ENCODE results near the gene TUSC2.

TUSC2 gene

GRCh38 chr3:50354186-50354764 is 26.3 kb upstream of the TUSC2 start:
- DNase-seq, result no peak

GRCh38 chr3:50353245-50354004 is 25.4 kb upstream of the TUSC2 start:
- DNase-seq, result no peak

GRCh38 chr3:50352781-50353180 is 24.8 kb upstream of the TUSC2 start:
- DNase-seq, result no peak

GRCh38 chr3:50351323-50351697 is 23.3 kb upstream of the TUSC2 start:
- DNase-seq, result no peak

- DNase-seq, result peak; percentile 90
These were observed 22.7 kb upstream of the TUSC2 start, which contains the start of the genes CYB561D2 and NPRL2 for GRCh38 chr3:50350527-50351322. Gene CYB561D2 (plus strand): TSS chr3:50350862. CDS start chr3:50351434, 572 bp downstream. Gene NPRL2 (minus strand): TSS chr3:50350775. CDS start chr3:50350652, 123 bp downstream.

- DNase-seq, result no peak
These were observed 22.1 kb upstream of the TUSC2 start for GRCh38 chr3:50350213-50350526.

- DNase-seq, result peak; percentile 50
These were observed 19.3 kb upstream of the TUSC2 start for GRCh38 chr3:50347187-50347813.

GRCh38 chr3:50345586-50346234 is 17.7 kb upstream of the TUSC2 start, which contains the start of gene ZMYND10:
Gene ZMYND10 (minus strand): TSS chr3:50345732. CDS start chr3:50345579, 153 bp downstream.
- DNase-seq, result no peak

- DNase-seq, result no peak
These were observed 17.0 kb upstream of the TUSC2 start for GRCh38 chr3:50345008-50345407.

- no peak for DNase-seq
These were observed 15.0 kb upstream of the TUSC2 start for GRCh38 chr3:50342813-50343633.

- no peak for DNase-seq
These were observed 14.1 kb upstream of the TUSC2 start for GRCh38 chr3:50341996-50342650.

GRCh38 chr3:50341537-50341936 is 13.5 kb upstream of the TUSC2 start:
- DNase-seq, result no peak

- DNase-seq, result peak; percentile 50
These were observed 12.7 kb upstream of the TUSC2 start, which contains the start of gene RASSF1 for GRCh38 chr3:50340448-50341329. Gene RASSF1 (minus strand): TSS chr3:50340836. CDS start chr3:50340805, 31 bp downstream.

GRCh38 chr3:50340147-50340447 is 12.1 kb upstream of the TUSC2 start:
- no peak for DNase-seq

GRCh38 chr3:50339485-50340146 is 11.6 kb upstream of the TUSC2 start:
- DNase-seq, result no peak

GRCh38 chr3:50338965-50339364 is 10.9 kb upstream of the TUSC2 start:
- DNase-seq, result peak; percentile 13

GRCh38 chr3:50337175-50337861 is 9.3 kb upstream of the TUSC2 start:
- DNase-seq, result peak; percentile 99

- DNase-seq, result no peak
These were observed 8.6 kb upstream of the TUSC2 start for GRCh38 chr3:50336452-50337174.

All from GDM1 (cell line).